Measurements from ENCODE around the gene APEH. TPM values are rescaled to one million over a fixed set of nuclear protein-coding genes. Genes with fewer than 3 reads are reported as not detected.

APEH gene
- total RNA-seq: 64.6 and 114 TPM in 2 replicates

GRCh38 chr3:49673715-49674496, at the start of gene APEH:
TSS of gene APEH (plus strand) at chr3:49674351. CDS start at chr3:49674402, 51 bp downstream.

GRCh38 chr3:49689046-49689907, 15.1 kb downstream of the APEH start, which contains the start of the genes MST1 and RNF123:
TSS of gene MST1 (minus strand) at chr3:49689474. CDS start at chr3:49688691, 783 bp downstream.
TSS of gene RNF123 (plus strand) at chr3:49689557. CDS start at chr3:49691166, 1,609 bp downstream.

GRCh38 chr3:49719214-49719884, 45.2 kb downstream of the APEH start, which contains the start of gene AMIGO3:
TSS of gene AMIGO3 (minus strand) at chr3:49719684. CDS start at chr3:49719465, 219 bp downstream.

GRCh38 chr3:49723628-49724551, 49.7 kb downstream of the APEH start, which contains the start of gene GMPPB:
TSS of gene GMPPB (minus strand) at chr3:49723951. CDS start at chr3:49723726, 225 bp downstream.

Other genes starting within 250 kb of the APEH start
- gene NICN1, start 245.0 kb upstream of the APEH start, total RNA-seq: 4.9 and 6.6 TPM in 2 replicates
- 21.1 and 32.3 TPM in 2 replicates for gene DAG1, start 204.1 kb upstream of the APEH start, total RNA-seq
- under 0.01 and 0.09 TPM in 2 replicates for gene BSN, start 119.9 kb upstream of the APEH start, total RNA-seq
- gene MST1, start 15.1 kb downstream of the APEH start, total RNA-seq: 1.8 and 2.2 TPM in 2 replicates
- gene RNF123, start 15.2 kb downstream of the APEH start, total RNA-seq: 20.5 and 22.5 TPM in 2 replicates
- gene AMIGO3, start 45.3 kb downstream of the APEH start, total RNA-seq: not detected in 2 replicates
- gene GMPPB, start 49.6 kb downstream of the APEH start, total RNA-seq: 15.7 and 25.6 TPM in 2 replicates
- 47.9 and 55.3 TPM in 2 replicates for gene IP6K1, start 112.2 kb downstream of the APEH start, total RNA-seq
- not detected in 2 replicates for gene CDHR4, start 125.5 kb downstream of the APEH start, total RNA-seq
- 17.3 and 17.6 TPM in 2 replicates for gene INKA1, start 128.9 kb downstream of the APEH start, total RNA-seq
- gene UBA7, start 139.6 kb downstream of the APEH start, total RNA-seq: 24.9 and 29.9 TPM in 2 replicates
- 1.1 and 1.2 TPM in 2 replicates for gene TRAIP, start 182.2 kb downstream of the APEH start, total RNA-seq
- gene CAMKV, start 195.6 kb downstream of the APEH start, total RNA-seq: not detected in 2 replicates
- 0.11 and 0.52 TPM in 2 replicates for gene MST1R, start 229.5 kb downstream of the APEH start, total RNA-seq